ENCODE measurements around the gene NOTCH4.
"Not testable (repeated sequence)": the region's sequence is repeated elsewhere in the genome, so short reads cannot be mapped to it uniquely, and the experiment has no call there.

The NOTCH4 gene

GRCh38 chr6:32247401-32247800 is 23.5 kb upstream of the NOTCH4 start:
- no peak for TF ChIP-seq CTCF (IDR thresholded peaks at IDR 0.05)
- Histone ChIP-seq H3K27ac (no peak overlapping the region), H3K9ac (no peak overlapping the region), H3K27me3 (ENCODE audit: control insufficient read depth, insufficient read depth, low read length) (no peaks in the 10 kb centered on the region), H3K9me3 (ENCODE audit: control insufficient read depth, low read length) (no peaks in the 10 kb centered on the region), H3K4me2 (ENCODE audit: low read length) (no peak overlapping the region), H3K36me3 (ENCODE audit: control insufficient read depth, insufficient read depth, low read length) (no peaks in the 10 kb centered on the region), H3K4me3 (ENCODE audit: low read depth, low read length) (no peak overlapping the region), H3K79me2 (no peaks in the 10 kb centered on the region), H2AFZ (no peak overlapping the region), H3K4me1 (peaks cover 2% of the 10 kb centered on the region)

- no peaks in the 10 kb centered on the region for H3K36me3 ChIP-seq (ENCODE audit: control insufficient read depth, insufficient read depth, low read length)
- peaks cover 2% of the 10 kb centered on the region for H3K4me1 ChIP-seq
- H2AFZ ChIP-seq, result peak overlapping the region; percentile 65
- peak; percentile 96 for TF ChIP-seq CTCF (IDR thresholded peaks at IDR 0.05)
- H3K4me3 ChIP-seq (ENCODE audit: low read depth, low read length), result no peak overlapping the region
- H3K9ac ChIP-seq, result no peak overlapping the region
- no peaks in the 10 kb centered on the region for H3K27me3 ChIP-seq (ENCODE audit: control insufficient read depth, insufficient read depth, low read length)
- H3K27ac ChIP-seq, result peak overlapping the region; percentile 37
- peak overlapping the region; percentile 41 for H3K4me2 ChIP-seq (ENCODE audit: low read length)
- H3K9me3 ChIP-seq (ENCODE audit: control insufficient read depth, low read length), result no peaks in the 10 kb centered on the region
- no peaks in the 10 kb centered on the region for H3K79me2 ChIP-seq
Observed at GRCh38 chr6:32244946-32245398, 21.1 kb upstream of the NOTCH4 start.

GRCh38 chr6:32244270-32244669 is 20.4 kb upstream of the NOTCH4 start:
- H3K9me3 ChIP-seq (ENCODE audit: control insufficient read depth, low read length), result no peaks in the 10 kb centered on the region

GRCh38 chr6:32242318-32242813 is 18.5 kb upstream of the NOTCH4 start:
- not testable (repeated sequence) for H3K9me3 ChIP-seq (ENCODE audit: control insufficient read depth, low read length); H2AFZ ChIP-seq; H3K9ac ChIP-seq; H3K36me3 ChIP-seq (ENCODE audit: control insufficient read depth, insufficient read depth, low read length); H3K27me3 ChIP-seq (ENCODE audit: control insufficient read depth, insufficient read depth, low read length); H3K4me3 ChIP-seq (ENCODE audit: low read depth, low read length); H3K4me2 ChIP-seq (ENCODE audit: low read length); H3K27ac ChIP-seq; H3K4me1 ChIP-seq; H3K79me2 ChIP-seq

More at GRCh38 chr6:32244270-32244669, 20.4 kb upstream of the NOTCH4 start:
- Histone ChIP-seq H3K4me2 (ENCODE audit: low read length) (no peak overlapping the region), H3K9ac (no peak overlapping the region), H3K4me3 (ENCODE audit: low read depth, low read length) (no peak overlapping the region), H3K4me1 (peaks cover 2% of the 10 kb centered on the region), H2AFZ (no peak overlapping the region), H3K27me3 (ENCODE audit: control insufficient read depth, insufficient read depth, low read length) (no peaks in the 10 kb centered on the region), H3K36me3 (ENCODE audit: control insufficient read depth, insufficient read depth, low read length) (no peaks in the 10 kb centered on the region), H3K79me2 (no peaks in the 10 kb centered on the region), H3K27ac (peak overlapping the region; percentile 37)
- TF ChIP-seq CTCF (IDR thresholded peaks at IDR 0.05), result no peak

- Histone ChIP-seq H3K9ac (no peak overlapping the region), H3K36me3 (ENCODE audit: control insufficient read depth, insufficient read depth, low read length) (no peaks in the 10 kb centered on the region), H3K27ac (no peak overlapping the region), H3K79me2 (no peaks in the 10 kb centered on the region), H3K9me3 (ENCODE audit: control insufficient read depth, low read length) (no peaks in the 10 kb centered on the region), H3K4me2 (ENCODE audit: low read length) (no peak overlapping the region), H3K4me1 (peaks cover 2% of the 10 kb centered on the region), H3K4me3 (ENCODE audit: low read depth, low read length) (no peak overlapping the region), H2AFZ (no peak overlapping the region), H3K27me3 (ENCODE audit: control insufficient read depth, insufficient read depth, low read length) (no peaks in the 10 kb centered on the region)
- no peak for TF ChIP-seq CTCF (IDR thresholded peaks at IDR 0.05)
Observed at GRCh38 chr6:32240686-32241085, 16.8 kb upstream of the NOTCH4 start.
